T1000 (cell line): ENCODE results near the gene AUTS2.

ENCODE experiments used
- DNase-seq: peaks from one replicate; lab custom pipeline; 2025; ENCODE audit warnings: mixed read lengths; lab: John Stamatoyannopoulos, UW

AUTS2 gene

DNA sequence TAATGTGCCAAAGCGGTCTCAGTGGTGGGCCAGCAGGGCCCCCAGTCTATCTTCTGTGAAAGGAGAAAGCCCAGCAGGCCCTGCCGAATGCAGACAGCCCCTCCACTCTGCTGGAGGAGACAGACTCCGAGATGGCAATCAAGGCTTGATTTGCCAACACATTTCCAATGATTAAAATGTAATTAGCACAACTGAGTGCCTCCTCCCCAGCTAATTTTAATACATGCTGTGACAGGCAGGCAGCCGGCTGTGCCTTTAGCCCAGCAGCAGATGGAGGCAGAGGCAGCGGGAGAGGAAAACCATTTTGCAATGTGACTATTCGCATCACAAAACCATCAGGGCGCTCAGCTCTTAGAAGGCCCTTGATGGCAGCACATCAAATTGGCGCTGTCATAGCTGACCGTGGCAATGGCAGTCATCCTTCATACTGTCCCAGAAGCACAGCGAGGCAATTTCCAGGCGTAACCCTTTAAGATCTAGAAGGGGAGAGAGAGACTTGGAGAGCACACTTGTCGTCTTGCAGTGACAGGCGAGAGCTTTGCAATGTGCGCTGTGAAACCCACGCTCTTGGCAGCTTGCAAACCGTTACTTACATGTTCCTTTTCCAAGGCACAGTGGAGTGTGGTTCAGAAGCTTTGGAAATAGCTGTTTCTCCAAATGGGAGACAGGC lies 818.8 kb downstream of the AUTS2 start:
- no peak for DNase-seq

DNA sequence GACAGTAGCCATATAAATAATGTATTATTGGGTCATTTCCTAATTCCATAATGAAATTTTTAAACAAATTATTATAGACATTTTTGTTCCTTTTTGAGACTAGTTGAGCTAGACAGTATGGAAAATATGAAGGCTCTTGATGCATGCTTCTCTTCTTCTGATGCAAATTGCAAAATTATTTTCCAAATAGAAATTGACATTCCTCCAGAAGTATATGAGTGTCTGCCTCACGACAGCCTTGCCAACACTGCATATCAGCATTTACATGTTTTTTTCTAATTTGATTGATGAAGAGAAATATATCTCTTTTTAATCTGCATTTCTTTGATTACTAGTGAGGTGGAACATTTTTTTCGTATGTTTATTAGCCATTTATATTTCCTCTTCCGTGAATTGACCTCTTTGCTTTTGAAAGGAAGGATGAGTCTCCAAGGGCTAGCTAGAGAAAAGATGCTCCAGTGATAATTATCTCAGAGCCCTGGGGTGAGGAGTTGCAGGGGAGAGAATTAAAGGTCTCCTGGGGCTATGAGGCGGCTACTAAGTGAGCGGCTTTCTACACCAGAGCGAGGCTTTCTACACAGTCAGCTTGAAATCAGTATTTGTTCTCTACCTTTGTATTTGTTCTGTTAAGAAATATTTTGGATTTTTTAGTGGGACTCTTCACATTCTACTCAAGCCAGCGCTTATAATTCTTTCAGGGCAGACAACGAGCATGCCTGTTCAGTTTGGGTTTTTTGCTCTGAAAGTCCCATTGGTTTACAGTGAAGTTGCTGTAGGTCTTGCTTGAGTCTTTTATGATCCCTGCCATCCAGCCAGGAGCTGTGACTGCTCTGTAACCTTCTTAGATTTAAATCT lies 821.5 kb downstream of the AUTS2 start:
- no peak for DNase-seq

DNA sequence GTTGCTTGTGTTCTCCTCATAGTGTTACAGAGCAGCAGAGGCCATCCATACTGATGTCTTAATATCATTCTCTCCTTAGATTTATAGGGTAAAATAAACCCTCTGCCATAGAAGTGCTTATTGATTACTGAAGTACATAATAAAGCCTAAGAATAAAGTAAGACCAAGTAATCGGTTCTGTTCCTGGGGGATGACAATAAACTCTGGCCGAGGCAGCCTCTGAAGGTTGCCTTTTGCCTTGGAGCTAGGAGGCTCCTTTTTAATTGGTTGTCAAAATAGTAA lies 822.0 kb downstream of the AUTS2 start:
- no peak for DNase-seq

DNA sequence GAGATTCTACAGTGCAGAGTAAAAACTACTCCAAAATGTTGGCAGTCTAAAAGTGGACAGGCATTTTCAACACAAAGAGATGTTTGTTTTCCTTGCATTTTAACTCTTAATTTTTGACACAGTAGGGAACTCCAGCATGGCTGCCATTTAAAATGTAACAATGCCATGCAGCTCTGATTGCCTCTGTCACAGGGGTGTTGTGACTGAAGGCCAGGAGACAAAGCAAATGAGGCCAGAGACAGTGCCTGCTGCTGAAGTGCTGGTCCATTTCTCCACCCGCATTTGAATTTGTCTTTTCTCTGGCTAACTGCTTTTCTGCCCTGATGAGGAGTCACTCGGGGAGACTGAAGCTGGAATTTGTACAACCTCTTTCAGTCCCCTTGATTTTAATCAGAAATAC lies 823.0 kb downstream of the AUTS2 start:
- DNase-seq, result no peak

DNA sequence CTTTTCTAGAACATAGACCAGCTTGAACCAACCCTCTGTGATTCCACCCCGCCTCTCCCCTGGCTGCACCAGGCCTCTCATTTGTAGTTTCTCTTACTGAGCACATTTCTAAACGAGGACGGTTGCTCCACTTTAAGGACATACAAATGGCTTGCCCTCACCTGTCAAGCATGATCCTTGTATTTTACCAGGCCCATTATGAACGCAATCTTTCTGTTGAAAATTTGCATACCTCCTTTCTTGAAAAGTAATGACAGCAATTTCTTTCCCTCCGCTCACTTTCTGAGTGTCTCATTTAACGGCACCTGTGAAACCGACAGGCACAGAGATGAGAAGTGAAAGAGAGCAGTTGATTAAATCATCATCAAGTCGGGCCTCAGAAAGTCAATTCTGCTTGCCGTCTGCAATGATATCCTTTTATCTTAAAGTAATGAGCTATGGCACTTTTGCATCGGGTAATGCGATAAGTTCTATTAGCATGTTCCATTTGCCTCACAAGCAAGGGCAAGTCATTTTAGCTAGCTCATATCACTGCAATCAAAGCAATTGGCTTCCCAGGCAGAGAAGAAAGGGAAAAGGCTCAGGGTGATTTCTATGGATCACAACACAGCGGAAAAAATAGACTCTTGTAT lies 828.1 kb downstream of the AUTS2 start:
- DNase-seq, result no peak

DNA sequence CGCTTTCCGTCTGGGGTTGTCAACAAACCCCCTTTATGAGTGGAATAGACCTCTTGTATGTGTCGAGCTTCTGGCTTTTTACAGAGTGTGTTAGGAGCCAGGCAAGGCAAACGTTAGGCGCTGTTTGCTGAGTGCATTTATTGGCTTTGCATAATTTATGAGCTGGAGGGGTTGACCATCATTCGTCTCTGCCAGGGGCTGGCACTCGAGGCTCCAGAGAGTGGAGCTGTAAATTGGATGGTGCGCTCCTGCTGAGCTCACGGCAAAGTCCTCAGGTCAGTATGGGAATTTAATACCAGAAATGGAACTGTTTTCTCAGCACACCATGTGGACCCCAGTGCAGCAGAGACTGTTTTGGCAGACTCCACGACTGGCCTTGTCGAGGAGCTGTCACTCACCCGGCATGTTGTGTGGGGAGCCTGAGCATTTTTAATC lies 834.3 kb downstream of the AUTS2 start:
- DNase-seq, result no peak

DNA sequence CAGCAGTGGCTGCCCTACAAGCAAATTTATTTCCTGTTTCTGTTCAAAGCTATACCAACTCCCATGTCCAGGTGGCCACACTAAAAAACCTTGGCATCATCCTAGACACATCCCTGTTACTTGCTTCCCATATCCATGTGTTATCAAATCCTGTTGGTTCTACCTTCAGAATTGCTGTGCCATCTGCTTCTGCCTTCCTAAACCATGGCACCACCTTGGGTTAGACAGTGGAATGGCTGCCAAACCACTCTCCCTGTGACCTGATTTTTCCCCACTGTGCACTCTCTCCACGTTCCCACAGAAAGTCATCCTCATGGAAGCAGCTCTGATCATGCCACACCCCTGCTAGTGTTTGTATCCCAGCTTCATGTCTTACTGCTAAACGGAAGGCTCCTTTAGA lies 836.1 kb downstream of the AUTS2 start:
- no peak for DNase-seq

DNA sequence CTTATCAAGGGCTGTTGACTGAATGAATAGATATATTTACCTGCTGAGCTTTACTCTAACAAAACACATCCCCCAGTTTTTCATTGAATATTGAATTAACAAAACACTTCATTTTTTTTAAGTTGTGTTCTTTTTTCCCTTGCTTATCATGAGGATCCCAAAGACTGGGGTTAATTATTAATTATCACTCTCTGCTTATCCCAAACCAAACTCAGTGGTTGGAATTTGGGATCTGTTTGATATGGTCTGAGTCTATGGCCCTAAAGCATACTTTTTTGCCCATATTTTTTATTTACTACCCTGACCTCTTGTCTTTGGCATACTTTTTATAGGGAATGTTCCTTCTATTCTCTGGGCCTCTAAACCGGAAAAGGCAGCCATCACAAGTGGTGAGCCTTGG lies 836.5 kb downstream of the AUTS2 start:
- no peak for DNase-seq

DNA sequence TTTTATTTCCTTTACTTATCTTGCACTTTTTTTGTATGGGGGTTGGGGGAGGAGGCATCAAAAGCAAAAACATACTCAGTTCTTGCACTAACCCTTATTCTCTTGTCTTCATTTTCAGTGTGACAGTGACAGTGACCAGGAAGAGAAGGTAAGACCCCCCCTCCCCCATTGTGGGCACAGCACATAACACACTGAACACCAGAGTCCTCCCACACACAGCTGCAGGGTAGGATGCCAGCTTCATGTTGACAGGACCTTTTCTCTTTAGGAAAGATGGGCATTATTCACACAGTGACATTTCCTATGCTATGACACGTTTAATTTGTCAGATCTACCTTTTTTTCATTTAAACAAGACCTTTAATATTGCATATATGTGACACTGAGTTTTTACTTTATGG lies 837.4 kb downstream of the AUTS2 start:
- DNase-seq, result no peak

DNA sequence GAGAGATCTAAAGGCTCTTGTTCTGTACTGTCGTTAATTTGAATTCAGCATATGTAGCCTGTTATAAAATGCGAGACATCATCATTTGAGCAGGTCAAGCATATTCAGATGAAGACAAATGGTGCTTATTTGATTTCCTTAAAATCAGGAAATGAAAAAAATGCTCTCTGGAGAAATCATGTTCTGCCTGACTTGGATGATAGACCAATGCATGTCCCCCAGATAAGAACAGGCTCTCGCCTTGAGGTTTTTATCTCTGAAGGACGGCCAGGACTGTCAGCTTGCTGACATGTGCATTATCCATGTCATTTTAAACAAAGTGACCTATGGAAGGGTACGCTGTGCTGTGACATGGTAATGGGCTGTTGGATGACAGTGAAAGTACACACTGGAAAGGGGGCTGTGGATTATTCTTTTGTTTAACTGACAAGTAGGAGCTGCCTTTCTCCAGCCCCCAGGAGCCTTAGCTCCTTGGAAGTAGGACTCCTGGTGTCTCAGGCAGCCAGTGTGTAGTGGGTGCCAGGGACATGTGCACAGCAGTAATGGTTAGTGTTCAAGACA lies 838.6 kb downstream of the AUTS2 start:
- DNase-seq, result no peak

DNA sequence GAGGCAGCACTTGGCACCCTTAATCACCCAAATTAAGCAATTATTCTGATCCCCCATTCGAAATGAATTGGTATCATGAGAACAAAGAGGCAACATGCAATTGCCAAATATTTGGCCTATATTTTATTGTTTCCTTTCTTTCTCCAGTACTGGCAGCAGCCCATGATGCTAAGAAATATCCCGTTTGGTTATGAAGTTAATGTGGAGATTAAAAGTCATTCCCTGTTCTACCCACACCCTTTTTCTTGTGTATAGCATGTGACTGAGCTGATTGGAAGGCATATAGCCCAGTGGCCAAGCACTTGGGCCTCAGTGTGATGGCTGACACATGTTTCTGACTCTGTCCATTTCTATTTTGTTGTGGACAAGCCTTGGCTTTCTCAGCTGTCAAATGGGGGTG lies 841.4 kb downstream of the AUTS2 start:
- DNase-seq, result no peak

DNA sequence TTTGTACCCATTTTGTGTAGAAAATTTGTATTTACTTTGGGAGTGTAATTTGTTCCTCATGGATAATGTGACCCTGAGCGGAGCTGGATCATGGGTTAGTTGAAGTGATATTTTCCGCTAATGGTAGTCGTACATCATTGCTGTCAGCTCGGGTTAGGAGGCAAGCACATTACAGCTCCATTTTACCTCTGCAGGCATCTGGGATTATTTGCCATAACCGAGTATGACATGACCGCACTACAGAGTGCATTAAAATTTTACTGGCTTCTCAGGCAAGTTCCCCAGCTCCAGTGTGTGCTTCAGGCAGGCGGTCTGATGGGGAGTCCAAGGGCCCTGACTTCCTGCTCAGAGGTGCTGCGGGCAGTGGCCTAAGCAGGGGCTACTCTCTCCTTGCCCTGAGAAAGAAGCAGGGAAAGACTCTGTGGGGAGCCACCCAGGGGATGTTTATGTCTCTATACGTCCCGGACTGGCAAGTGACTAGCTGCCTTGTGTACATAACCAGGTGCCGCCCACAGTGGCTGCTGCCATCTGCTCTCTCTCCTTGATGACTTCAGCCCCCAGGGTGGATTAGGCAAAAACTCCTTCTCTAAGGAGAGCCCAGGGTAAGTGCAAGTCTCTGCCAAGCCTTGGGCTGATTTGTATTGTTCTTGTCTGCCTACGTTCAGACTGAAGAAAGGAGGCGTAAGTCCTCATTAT lies 848.3 kb downstream of the AUTS2 start:
- no peak for DNase-seq

DNA sequence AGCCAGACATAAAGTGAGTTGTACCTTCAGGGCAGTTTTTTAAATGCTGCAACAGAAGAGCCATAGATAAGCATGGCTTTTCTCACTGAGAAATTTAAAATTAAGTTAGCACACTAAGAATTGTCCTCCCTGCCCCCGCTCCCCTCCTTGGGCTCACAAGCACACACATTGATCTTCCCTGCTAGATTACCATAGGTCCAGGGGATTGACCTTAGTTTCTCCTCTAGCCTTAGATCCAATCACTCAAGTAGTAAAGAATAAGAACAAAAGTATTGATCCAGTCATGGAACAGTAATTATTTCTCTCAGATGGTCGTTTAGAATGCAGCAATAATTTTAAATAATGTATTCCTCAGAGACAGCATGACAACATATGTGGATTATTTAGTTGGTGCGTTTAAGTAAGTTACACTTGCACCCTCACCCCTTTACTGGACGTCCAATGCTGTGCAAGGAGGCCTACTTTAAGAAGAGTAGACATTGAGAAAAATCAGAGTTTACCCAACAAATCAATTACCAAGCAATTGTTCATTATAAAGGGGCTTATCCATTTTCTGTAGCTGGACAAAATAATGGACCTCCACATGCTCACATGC lies 850.1 kb downstream of the AUTS2 start:
- DNase-seq, result no peak

DNA sequence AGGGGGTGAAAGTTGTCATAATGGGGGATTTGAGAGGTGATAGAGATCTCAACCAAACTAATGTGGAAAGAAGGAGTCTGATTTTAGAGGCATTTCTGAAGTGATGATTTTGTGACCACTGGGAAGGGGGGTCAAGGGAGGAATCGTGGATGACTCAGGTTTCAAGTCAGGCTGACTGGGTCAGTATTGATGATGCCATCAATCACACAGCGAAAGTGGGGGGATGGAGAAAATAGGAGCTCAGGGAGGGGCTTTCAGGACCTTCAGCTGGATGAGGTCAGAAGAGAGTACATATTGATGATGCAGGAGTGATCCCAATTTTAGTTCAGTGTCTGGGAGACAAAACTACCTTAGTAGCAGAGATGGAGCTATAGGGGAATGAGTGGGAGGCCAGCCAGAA lies 852.5 kb downstream of the AUTS2 start:
- DNase-seq, result no peak

DNA sequence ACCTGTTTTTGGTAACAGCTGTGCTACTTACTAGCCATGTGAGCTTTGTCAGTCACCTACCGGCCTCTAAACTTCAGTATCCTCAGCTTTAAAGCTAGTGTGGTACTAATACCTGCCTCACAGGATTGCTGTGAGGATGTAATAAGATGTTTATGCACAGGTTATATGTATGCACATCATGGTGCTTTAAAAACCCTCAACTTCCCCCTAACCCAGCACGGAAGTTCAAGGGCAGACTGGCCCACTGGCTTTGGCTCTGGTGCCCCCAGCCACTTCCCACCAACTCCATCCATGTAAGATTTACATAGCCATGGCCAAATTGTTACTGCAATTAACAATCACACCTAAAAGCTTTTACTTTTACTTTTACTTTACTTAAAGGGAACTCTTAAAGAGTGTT lies 857.6 kb downstream of the AUTS2 start:
- no peak for DNase-seq

DNA sequence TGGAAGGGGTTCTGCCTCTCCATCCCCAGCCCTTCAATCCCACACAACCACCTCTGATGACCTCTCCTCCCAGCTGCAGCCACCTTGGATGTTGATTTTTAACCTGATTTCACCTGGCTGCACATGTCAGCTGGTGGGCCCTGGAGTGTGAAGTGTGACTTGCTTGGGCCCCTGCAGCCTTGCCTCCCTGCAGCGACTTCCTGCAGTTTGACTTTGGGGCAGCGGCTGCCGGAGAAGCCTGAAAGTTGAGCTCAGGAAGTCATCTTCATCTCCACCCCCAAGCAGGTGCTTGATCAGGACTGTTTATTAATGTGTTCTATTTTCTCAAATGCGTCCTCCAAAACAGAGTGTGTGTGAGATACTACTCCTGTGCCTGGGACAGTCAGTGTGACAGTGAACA lies 858.4 kb downstream of the AUTS2 start:
- no peak for DNase-seq

DNA sequence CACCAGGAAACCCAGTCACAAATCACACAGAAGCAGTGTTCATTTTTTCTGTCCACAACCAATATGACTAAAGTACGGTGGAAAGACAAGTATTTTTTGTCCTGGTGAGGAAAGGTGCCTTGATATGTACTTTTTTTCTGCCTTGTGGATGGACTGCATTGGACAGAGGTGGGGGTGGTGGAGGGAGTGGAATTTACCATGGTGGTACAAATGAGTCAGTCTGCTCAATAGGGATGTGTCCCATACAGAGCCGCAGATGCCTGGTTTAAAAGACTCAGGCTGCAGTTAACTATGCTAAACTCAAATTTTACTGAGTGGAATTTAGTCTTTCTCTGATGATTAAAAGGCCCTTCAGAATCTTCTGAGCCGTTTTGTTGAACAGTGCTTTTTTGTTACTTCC lies 859.2 kb downstream of the AUTS2 start:
- DNase-seq, result no peak

DNA sequence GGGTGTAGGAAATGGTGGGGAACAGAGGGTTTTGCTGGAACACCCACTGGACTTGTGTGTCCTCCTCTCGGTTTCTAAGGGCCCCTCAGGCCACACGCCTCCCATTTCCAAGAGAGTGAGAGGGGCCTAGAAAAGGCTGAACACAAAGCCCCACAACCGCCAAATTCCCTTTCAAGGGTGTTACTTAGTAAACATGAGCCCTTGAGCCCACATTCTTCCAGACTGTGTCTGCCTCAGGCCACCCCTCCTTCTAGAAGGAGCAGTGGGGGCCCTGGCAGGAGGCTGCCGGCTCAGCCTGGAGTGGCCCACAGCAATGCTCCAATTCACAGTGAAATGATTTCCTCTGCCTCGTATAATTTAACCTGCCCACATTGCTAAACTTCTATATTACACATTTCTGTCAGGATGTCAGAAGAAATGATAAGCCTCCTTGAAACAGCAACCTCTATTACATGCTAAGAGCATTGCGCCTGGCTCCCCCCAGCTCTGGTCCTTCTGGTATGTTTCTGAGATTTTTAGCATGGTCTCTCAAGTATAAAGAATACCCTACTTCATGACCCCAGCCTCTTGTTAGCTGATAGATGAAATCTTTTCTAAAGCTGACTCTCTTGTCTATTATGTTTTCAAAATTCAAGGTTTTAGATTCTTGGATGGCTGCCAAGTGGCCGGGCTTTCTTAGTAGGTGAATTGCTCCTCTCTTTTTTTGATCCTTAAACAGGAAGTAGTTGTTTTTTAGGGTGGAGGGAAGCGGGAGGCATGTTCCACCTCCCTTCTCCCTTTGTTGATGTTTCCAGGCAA lies 859.8 kb downstream of the AUTS2 start:
- DNase-seq, result no peak

DNA sequence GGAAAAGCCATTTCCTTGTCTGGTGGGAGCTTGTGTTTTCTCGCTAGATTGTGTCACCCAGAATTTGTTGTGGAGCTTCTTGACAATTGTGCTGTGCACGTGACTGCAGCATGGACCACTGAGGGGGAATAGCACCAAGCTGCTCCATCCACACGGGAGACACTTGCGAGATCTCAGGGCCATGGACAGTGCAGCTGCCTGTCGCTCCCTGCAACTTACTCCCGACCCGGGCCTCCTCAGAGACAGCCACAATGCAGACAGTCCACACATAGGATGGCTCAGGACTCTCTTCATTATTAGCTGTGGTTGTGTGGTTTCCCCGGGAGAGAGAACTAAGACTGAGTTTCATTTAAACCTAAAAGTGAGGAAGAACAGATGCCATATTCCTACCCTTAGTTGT lies 860.5 kb downstream of the AUTS2 start:
- no peak for DNase-seq

DNA sequence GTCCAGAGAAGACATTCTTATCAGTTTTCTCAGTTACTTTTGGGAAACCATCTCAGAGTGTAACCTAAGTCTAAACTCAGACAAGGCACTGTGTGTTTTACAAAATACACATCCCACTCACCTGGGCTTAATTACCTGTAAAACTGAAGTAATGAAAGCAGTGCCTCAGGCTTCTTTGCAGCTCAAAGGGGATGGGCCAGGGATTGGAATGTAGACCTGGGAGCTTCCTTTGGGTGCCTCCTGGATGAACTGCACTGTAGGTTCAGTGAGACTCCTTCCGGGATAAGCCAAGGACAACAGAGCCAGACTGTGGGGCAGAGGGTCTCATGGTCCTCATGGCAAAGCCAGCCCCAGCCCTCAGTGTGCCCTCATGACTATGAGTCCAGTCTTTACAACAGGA lies 861.3 kb downstream of the AUTS2 start:
- DNase-seq, result no peak

DNA sequence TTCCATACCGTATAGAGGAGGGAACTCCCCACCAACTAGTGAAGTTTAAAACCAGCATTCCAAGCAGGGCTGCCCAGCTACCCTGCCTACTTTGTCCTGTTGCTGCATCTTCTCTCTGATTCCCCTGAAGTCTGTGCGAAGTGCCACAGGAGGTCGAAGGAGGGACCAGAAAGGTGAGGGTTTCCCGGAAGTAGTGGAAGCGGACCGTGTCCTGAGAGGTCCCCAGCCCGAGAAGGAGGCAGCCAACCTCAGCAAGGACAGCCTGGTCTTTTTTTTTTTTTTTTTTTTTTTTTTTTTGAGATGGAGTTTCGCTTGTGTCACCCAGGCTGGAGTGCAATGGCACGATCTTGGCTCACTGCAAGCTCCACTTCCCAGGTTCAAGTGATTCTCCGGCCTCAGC lies 861.8 kb downstream of the AUTS2 start:
- DNase-seq, result no peak
